Osteoblast (primary cell): ENCODE data around the gene SRCAP. TPM values are rescaled to one million over a fixed set of nuclear protein-coding genes. Genes with fewer than 3 reads are reported as not detected.

Source experiments
- DNase-seq: peaks from one replicate; pipeline ENCODE4 v3.0.0; 2011; ENCODE audit warnings: low spot score, mixed read lengths; ENCODE audit not compliant: insufficient read length; ENCODE audit errors: missing footprints
- H2AFZ ChIP-seq: 2 replicates; pipeline ENCODE4 v1.6.0; 2011; ENCODE audit warnings: mild to moderate bottlenecking, low read length
- H3K27ac ChIP-seq: 2 replicates; pipeline ENCODE4 v1.5.1; 2011; ENCODE audit warnings: mild to moderate bottlenecking, low read depth, low read length, moderate library complexity
- H3K27me3 ChIP-seq: 2 replicates; pipeline ENCODE4 v1.6.0; 2012; ENCODE audit warnings: mild to moderate bottlenecking, control low read depth, inconsistent platforms, low read length, moderate library complexity; ENCODE audit not compliant: insufficient read depth
- H3K36me3 ChIP-seq: 2 replicates; pipeline ENCODE4 v1.5.1; 2011; ENCODE audit warnings: mild to moderate bottlenecking, low read length, control low read depth, moderate library complexity; ENCODE audit not compliant: insufficient read depth
- H3K4me1 ChIP-seq: 2 replicates; pipeline ENCODE4 v1.5.1; 2011; ENCODE audit warnings: mild to moderate bottlenecking, low read length, control low read depth, moderate library complexity; ENCODE audit not compliant: insufficient read depth
- H3K4me2 ChIP-seq: 2 replicates; pipeline ENCODE4 v1.6.0; 2011; ENCODE audit warnings: mild to moderate bottlenecking, low read length; ENCODE audit not compliant: insufficient read depth
- H3K4me3 ChIP-seq: fragments of 200-600 bp; sonication (generic); 3 replicates; pipeline ENCODE4 v1.5.1; 2012; ENCODE audit warnings: mild to moderate bottlenecking, low read length, inconsistent platforms; ENCODE audit not compliant: insufficient read depth
- H3K79me2 ChIP-seq: 2 replicates; pipeline ENCODE4 v1.6.0; 2012; ENCODE audit warnings: mild to moderate bottlenecking, low read length, control low read depth, inconsistent platforms; ENCODE audit not compliant: insufficient read depth
- H3K9me3 ChIP-seq: 2 replicates; pipeline ENCODE4 v1.5.1; 2011; ENCODE audit warnings: low read depth, low read length, control low read depth
- H4K20me1 ChIP-seq: 2 replicates; pipeline ENCODE4 v1.6.0; 2012; ENCODE audit warnings: mild to moderate bottlenecking, low read length, control low read depth; ENCODE audit not compliant: insufficient read depth
- total RNA-seq: library from RNA; depleted of rRNA; stranded (reverse); fragments of >200 nt; gene quantifications from 2 replicates; pipeline ENCODE4 v1.2.3, GENCODE V29; 2012
- TF ChIP-seq, protein P1 (sequence below): IDR thresholded peaks from 2 replicates; pipeline ENCODE4 v1.5.1; 2011; ENCODE audit warnings: mild to moderate bottlenecking, low read depth, low read length, moderate library complexity; ENCODE audit errors: extremely low read depth

The SRCAP gene
- total RNA-seq, 1 donor = 16.3 TPM

DNA sequence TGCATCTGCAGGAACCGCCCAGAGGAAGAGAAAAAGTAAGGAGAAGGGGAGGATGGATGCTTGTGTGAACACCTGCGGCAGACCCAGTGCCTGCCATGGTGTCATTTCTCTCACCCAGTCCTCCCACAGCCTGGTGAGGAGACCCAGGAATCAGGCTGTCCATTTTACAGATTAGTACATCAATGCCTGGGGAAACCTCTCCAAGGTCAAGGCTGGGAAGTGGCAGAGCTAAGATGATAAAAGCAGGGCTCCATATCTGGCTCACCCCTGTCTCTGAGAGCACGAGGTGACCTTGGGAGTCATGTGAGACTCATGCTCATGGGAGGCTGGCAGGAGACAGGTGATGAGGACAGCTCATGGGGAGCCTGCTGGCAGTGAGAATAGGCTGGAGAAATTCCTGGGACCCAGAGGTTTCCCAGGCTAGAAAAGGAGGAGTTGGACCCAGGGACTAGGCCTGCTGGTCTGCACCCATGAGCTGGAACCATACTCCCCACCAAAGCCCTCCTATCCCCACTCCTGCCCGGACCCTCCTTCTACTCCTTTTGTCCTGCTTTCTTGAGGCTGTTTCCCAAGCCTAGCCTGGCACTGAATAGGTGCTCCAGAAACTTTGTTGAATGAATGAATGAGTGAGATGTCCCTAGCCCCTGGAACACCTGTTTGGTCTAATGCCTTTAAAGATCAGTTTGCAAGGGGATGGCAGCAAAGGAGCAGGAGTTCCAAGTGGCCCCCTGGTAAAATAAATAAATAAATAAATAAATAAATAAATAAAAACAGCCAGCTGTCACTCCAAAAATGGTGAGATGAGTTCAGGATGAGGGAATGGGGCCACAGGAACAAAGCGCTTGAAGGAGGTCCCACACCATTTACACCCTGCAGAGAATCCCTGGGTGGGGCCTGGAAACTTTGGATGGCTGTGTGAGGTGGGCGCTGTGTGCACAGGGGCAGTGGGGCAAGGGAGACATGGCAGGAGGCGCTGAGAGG, 86.4 kb downstream of the SRCAP start:
- Histone ChIP-seq H3K4me2 (peak overlapping the region; percentile 93), H3K9me3 (no peaks in the 10 kb centered on the region), H3K4me3 (peak overlapping the region; percentile 97), H3K4me1 (peaks cover 11% of the 10 kb centered on the region), H4K20me1 (peaks cover 5% of the 10 kb centered on the region), H3K27me3 (no peaks in the 10 kb centered on the region), H3K79me2 (peaks cover 33% of the 10 kb centered on the region), H3K27ac (peak overlapping the region; percentile 76), H2AFZ (no peak overlapping the region), H3K36me3 (peaks cover 31% of the 10 kb centered on the region)
- DNase-seq = peak; percentile 90
- TF ChIP-seq, protein P1, sequence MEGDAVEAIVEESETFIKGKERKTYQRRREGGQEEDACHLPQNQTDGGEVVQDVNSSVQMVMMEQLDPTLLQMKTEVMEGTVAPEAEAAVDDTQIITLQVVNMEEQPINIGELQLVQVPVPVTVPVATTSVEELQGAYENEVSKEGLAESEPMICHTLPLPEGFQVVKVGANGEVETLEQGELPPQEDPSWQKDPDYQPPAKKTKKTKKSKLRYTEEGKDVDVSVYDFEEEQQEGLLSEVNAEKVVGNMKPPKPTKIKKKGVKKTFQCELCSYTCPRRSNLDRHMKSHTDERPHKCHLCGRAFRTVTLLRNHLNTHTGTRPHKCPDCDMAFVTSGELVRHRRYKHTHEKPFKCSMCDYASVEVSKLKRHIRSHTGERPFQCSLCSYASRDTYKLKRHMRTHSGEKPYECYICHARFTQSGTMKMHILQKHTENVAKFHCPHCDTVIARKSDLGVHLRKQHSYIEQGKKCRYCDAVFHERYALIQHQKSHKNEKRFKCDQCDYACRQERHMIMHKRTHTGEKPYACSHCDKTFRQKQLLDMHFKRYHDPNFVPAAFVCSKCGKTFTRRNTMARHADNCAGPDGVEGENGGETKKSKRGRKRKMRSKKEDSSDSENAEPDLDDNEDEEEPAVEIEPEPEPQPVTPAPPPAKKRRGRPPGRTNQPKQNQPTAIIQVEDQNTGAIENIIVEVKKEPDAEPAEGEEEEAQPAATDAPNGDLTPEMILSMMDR = no peak

DNA sequence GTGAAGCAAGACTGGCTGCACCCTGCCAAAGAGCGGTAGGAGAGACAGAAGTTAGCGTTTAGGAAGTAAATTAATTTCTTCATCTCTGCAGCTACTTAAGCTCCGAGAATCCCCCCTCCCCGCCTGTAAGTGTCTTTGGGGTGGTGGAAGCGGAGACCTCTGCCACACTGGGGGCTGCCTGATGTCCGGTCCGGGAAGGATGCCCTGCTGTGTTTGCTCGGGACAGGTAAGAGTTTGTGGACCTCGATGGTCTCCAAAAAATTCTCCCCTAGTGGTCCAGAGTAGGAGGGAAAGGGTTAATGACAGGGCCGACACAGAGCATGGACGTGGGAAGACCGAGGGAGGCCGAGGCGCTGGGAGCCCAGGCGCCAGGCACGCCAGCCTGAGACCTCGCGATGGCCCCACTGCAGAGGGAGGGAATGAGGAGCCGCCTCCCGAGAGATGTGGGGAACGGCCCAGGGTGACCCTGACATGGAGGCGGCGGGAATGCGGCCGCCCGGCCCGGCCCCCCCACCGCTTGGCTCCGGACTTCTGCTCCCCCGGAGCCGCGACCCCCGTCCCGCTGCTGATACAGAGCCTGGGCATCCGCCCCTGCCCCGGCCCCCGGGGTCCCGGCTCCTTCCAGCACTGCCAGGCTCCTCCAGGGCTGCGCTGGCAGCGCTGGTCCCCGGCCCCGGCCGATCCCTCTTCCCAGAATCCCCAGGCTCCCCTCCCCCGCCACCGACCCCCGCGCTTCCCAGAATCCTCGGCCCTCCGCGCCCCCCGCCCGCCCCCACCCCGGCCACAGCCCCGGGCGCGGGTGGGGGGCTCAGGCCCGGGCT, 87.4 kb downstream of the SRCAP start:
- peak overlapping the region; percentile 97 for H3K4me3 ChIP-seq
- no peaks in the 10 kb centered on the region for H3K27me3 ChIP-seq
- peaks cover 23% of the 10 kb centered on the region for H3K36me3 ChIP-seq
- H2AFZ ChIP-seq = peak overlapping the region; percentile 42
- H3K27ac ChIP-seq = peak overlapping the region; percentile 80
- peak overlapping the region; percentile 93 for H3K4me2 ChIP-seq
- no peaks in the 10 kb centered on the region for H3K9me3 ChIP-seq
- TF ChIP-seq, protein P1 = no peak
- H3K4me1 ChIP-seq = peaks cover 11% of the 10 kb centered on the region
- peaks cover 5% of the 10 kb centered on the region for H4K20me1 ChIP-seq
- H3K79me2 ChIP-seq = peaks cover 33% of the 10 kb centered on the region
- DNase-seq = peak; percentile 100

DNA sequence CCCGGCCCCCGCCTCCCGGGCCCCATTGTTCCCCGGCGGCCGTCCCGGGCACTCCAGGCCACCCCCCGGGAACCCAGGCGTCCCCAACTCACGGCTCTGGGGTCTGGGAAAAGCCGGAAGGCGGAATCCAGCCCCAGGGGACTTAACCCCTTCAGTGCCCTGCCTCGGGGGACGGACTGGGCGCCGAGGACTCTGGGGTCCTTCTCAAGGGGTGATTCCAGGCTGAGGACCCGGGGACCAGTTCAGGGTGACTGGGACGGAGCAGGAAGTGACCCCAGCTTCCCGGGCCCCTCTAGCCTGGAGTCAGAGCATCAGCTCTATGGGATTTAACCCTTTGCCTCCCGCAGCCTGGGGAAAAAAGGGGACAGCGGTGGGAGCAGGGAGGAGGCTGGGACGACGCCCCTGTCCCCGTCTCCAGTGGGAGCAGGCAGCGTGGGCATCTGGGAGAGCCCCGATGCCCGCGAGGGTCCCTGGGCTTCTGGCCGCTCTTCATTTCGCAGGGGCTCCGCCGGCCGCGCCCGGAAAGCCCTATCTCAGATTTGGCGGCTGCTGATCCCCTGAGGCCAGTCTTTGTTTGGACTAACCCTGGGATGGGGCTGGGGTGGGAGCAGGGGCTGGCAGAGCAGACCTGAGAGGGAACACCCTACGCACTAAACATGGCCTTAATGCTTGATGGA, 88.1 kb downstream of the SRCAP start, which contains the start of gene ZNF629:
TSS of gene ZNF629 (minus strand) at position 270 of the 677 bp plus-strand sequence. CDS start 2,723 bp downstream, outside the sequence.
- Histone ChIP-seq H2AFZ (peak within 1 kb of the TSS; percentile 89), H3K4me2 (peak within 1 kb of the TSS; percentile 93), H3K79me2 (peaks cover 33% of the 10 kb centered on the region), H3K4me3 (peak within 1 kb of the TSS; percentile 97), H4K20me1 (peaks cover 5% of the 10 kb centered on the region), H3K9me3 (no peaks in the 10 kb centered on the region), H3K4me1 (peaks cover 11% of the 10 kb centered on the region), H3K27me3 (no peaks in the 10 kb centered on the region), H3K27ac (peak within 1 kb of the TSS; percentile 80), H3K36me3 (peaks cover 15% of the 10 kb centered on the region)
- TF ChIP-seq, protein P1 = no peak
- peak; percentile 98 for DNase-seq
